ENCODE data around the gene ELF1.
"Not testable (repeated sequence)": the region's sequence is repeated elsewhere in the genome, so short reads cannot be mapped to it uniquely, and the experiment has no call there.

Gene ELF1

GRCh38 chr13:41042419-41042818 lies 23.3 kb upstream of the ELF1 start:
- not testable (repeated sequence) for DNase-seq (ENCODE audit: low spot score)

- DNase-seq (ENCODE audit: low spot score): no peak
Measured at GRCh38 chr13:41040584-41041334, 21.6 kb upstream of the ELF1 start.

- DNase-seq (ENCODE audit: low spot score): no peak
Measured at GRCh38 chr13:41039746-41040145, 20.6 kb upstream of the ELF1 start.

GRCh38 chr13:41036557-41036956 lies 17.4 kb upstream of the ELF1 start:
- not testable (repeated sequence) for DNase-seq (ENCODE audit: low spot score)

GRCh38 chr13:41034881-41035280 lies 15.8 kb upstream of the ELF1 start:
- DNase-seq (ENCODE audit: low spot score): peak; percentile 53

GRCh38 chr13:41034382-41034781 lies 15.3 kb upstream of the ELF1 start:
- no peak for DNase-seq (ENCODE audit: low spot score)

- DNase-seq (ENCODE audit: low spot score): no peak
Measured at GRCh38 chr13:41032691-41033376, 13.7 kb upstream of the ELF1 start.

- no peak for DNase-seq (ENCODE audit: low spot score)
Measured at GRCh38 chr13:41029629-41030028, 10.5 kb upstream of the ELF1 start.

GRCh38 chr13:41028051-41028450 lies 8.9 kb upstream of the ELF1 start:
- DNase-seq (ENCODE audit: low spot score): no peak

GRCh38 chr13:41026788-41027187 lies 7.7 kb upstream of the ELF1 start:
- no peak for DNase-seq (ENCODE audit: low spot score)

- no peak for DNase-seq (ENCODE audit: low spot score)
Measured at GRCh38 chr13:41025518-41025917, 6.4 kb upstream of the ELF1 start.

- no peak for DNase-seq (ENCODE audit: low spot score)
Measured at GRCh38 chr13:41019578-41020347, 647 bp upstream of the ELF1 start.

- peak; percentile 42 for DNase-seq (ENCODE audit: low spot score)
Measured at GRCh38 chr13:41018602-41018948, 541 bp downstream of the ELF1 start.

- peak; percentile 82 for DNase-seq (ENCODE audit: low spot score)
Measured at GRCh38 chr13:41017817-41018601, 1.1 kb downstream of the ELF1 start.

- peak; percentile 72 for DNase-seq (ENCODE audit: low spot score)
Measured at GRCh38 chr13:41017159-41017558, 2.0 kb downstream of the ELF1 start.

- DNase-seq (ENCODE audit: low spot score): no peak
Measured at GRCh38 chr13:41015920-41016319, 3.2 kb downstream of the ELF1 start.

- DNase-seq (ENCODE audit: low spot score): no peak
Measured at GRCh38 chr13:41013835-41014234, 5.3 kb downstream of the ELF1 start.

- no peak for DNase-seq (ENCODE audit: low spot score)
Measured at GRCh38 chr13:41012536-41012935, 6.6 kb downstream of the ELF1 start.

- no peak for DNase-seq (ENCODE audit: low spot score)
Measured at GRCh38 chr13:41011382-41011956, 7.6 kb downstream of the ELF1 start.

- DNase-seq (ENCODE audit: low spot score): peak; percentile 59
Measured at GRCh38 chr13:41008349-41008980, 10.7 kb downstream of the ELF1 start.

- no peak for DNase-seq (ENCODE audit: low spot score)
Measured at GRCh38 chr13:41007744-41008128, 11.4 kb downstream of the ELF1 start.

All from RKO (cell line).